SK-N-MC (cell line): ENCODE measurements around the gene PPP2R2C.

Source experiments
- EZH2 ChIP-seq: fragments of 200-600 bp; sonication (generic); IDR thresholded peaks from one replicate; pipeline ENCODE4 v1.6.1; 2017; ENCODE audit warnings: antibody characterized with exemption
- POLR2AphosphoS5 ChIP-seq: IDR thresholded peaks from 2 replicates; pipeline ENCODE4 v1.6.1; 2012; ENCODE audit warnings: mild to moderate bottlenecking, low read depth, low read length, borderline replicate concordance

DNA sequence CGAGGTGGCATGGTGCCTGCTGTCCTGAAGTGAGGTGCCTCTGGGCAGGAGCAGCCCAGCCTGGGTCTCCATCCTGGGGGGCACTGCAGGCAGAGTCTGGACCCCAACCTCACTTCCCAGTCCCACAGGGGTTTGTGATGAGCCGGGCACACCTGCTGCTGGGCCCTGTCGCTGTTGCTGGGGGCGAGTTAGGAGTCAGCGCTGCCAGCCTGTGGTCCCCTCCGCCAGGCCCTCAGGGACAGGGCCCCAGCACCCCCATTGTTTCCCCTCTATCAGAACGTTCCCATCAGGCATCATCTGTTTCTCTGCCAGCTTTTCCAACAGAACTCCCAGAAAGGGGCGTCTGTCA is 179.3 kb downstream of the PPP2R2C start:
- TF ChIP-seq EZH2: no peak
- no peak for TF ChIP-seq POLR2AphosphoS5
